Measurements from ENCODE around the gene RPL31. TPM values are rescaled to one million over a fixed set of nuclear protein-coding genes. Genes with fewer than 3 reads are reported as not detected.

RPL31 gene
- total and polyA plus RNA-seq, 2 donors (not counting 1 experiment from before 2014, with no cell fraction given) = 1,767 to 2,170 TPM

GRCh38 chr2:100993294-100993693, 8.8 kb upstream of the RPL31 start:
- H3K27ac Mint-ChIP-seq = no peak overlapping the region
- H3K4me1 Mint-ChIP-seq = peaks cover 5% of the 10 kb centered on the region
- 96% methylated on average over 9 of the region's 17 CpGs for WGBS (ENCODE audit: insufficient coverage)
- DNase-seq (no peak), ATAC-seq (ENCODE audit: low read depth) (no peak)
- CTCF ChIA-PET = interaction anchor here (1.2 kb wide), 1 partner anchor 7 kb away, joined by 3 read pairs; no protein-coding TSS in a partner anchor
- no peak overlapping the region for H2AFZ ChIP-seq (ENCODE audit: insufficient read depth, low read depth, low read length, poor library complexity, severe bottlenecking)
- peaks cover 0 to 11% of the 10 kb centered on the region in 2 donors for H3K4me1 ChIP-seq (ENCODE audit: control insufficient read depth in 2 of 2, insufficient read depth in 2 of 2, low read length in 2 of 2)
- H3K79me2 ChIP-seq (ENCODE audit: control insufficient read depth, insufficient read depth, low read length) = no peaks in the 10 kb centered on the region
- no peak for TF ChIP-seq EZH2 (IDR thresholded peaks at IDR 0.05; ENCODE audit: borderline replicate concordance, insufficient read depth, low read depth, low read length, poor library complexity, severe bottlenecking)
- TF ChIP-seq, protein P1, sequence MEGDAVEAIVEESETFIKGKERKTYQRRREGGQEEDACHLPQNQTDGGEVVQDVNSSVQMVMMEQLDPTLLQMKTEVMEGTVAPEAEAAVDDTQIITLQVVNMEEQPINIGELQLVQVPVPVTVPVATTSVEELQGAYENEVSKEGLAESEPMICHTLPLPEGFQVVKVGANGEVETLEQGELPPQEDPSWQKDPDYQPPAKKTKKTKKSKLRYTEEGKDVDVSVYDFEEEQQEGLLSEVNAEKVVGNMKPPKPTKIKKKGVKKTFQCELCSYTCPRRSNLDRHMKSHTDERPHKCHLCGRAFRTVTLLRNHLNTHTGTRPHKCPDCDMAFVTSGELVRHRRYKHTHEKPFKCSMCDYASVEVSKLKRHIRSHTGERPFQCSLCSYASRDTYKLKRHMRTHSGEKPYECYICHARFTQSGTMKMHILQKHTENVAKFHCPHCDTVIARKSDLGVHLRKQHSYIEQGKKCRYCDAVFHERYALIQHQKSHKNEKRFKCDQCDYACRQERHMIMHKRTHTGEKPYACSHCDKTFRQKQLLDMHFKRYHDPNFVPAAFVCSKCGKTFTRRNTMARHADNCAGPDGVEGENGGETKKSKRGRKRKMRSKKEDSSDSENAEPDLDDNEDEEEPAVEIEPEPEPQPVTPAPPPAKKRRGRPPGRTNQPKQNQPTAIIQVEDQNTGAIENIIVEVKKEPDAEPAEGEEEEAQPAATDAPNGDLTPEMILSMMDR (IDR thresholded peaks at IDR 0.05) = no peak
- H3K27me3 Mint-ChIP-seq = peaks cover 3% of the 10 kb centered on the region
- no peak overlapping the region for H3K4me3 ChIP-seq (ENCODE audit: control extremely low read depth in 1 of 5, extremely low read depth in 1 of 5, insufficient read depth in 1 of 5, low read depth in 2 of 5, low read length in 4 of 5)
- no peak overlapping the region for H3K4me2 ChIP-seq (replicated peaks; ENCODE audit: low read depth, low read length, poor library complexity, severe bottlenecking)
- H3K9me3 Mint-ChIP-seq (ENCODE audit: insufficient read depth) = no peaks in the 10 kb centered on the region
- H3K9me3 ChIP-seq (ENCODE audit: control extremely low read depth in 1 of 3, control insufficient read depth in 2 of 3, insufficient read depth in 1 of 3, low read length in 2 of 3) = peaks cover 0 to 8% (median 0%) of the 10 kb centered on the region in 3 donors
- no peaks in the 10 kb centered on the region for H3K27me3 ChIP-seq (replicated peaks in 1 of 4; ENCODE audit: control extremely low read depth in 1 of 4, control insufficient read depth in 3 of 4, insufficient read depth in 4 of 4, low read length in 3 of 4)
- no peak overlapping the region for H3K27ac ChIP-seq (ENCODE audit: low read length in 2 of 2)
- no peak overlapping the region for H3K9ac ChIP-seq (ENCODE audit: low read length)
- no peak overlapping the region for H3K4me3 Mint-ChIP-seq
- H4K20me1 ChIP-seq (ENCODE audit: control insufficient read depth, insufficient read depth, low read length, poor library complexity, severe bottlenecking) = no peaks in the 10 kb centered on the region
- no peaks in the 10 kb centered on the region for H3K36me3 ChIP-seq (replicated peaks in 1 of 2; ENCODE audit: control extremely low read depth in 1 of 2, control insufficient read depth in 1 of 2, extremely low read depth in 1 of 2, insufficient read depth in 2 of 2, low read length in 1 of 2)
- intact Hi-C loops (cut with micrococcal nuclease) = no loop called here
- POLR2A ChIA-PET = no interaction called here

DNA sequence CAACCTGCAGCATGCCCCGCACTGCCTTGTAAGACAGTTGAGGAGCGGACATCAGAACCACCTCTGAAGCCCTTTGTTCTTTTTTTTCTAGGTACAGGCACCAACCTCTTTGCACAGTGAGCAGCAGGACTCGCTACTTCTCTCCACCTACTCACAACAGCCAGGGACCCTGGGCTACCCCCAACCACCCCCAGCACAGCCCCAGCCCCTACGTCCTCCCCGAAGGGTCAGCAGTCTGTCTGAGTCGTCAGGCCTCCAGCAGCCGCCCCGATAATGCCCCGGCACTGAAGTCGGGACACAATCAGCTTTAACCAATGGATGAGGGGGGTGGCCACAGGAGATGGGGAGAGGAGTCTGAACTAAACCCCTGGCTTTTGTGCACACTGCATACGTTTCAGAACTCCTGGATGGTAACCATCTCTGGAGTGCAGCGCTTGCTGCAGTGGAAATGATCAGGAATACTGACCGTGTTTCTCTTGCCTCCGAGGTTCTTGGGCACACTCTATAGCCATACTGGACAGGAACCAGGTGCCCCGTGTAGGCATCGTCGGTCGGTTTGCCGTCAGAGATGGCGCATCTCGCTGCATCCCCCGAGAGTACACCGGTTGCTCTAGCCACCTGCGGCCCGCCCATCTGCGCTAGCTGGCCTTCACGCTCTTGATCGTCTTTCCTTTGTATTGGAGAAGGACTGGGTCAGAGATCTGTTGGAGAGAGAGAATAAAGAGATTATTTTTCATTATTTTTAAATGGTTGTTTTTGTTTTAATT, 6.6 kb upstream of the RPL31 start:
- H3K36me3 ChIP-seq (replicated peaks in 1 of 2; ENCODE audit: control extremely low read depth in 1 of 2, control insufficient read depth in 1 of 2, extremely low read depth in 1 of 2, insufficient read depth in 2 of 2, low read length in 1 of 2) = no peaks in the 10 kb centered on the region
- H3K9me3 ChIP-seq (ENCODE audit: control extremely low read depth in 1 of 3, control insufficient read depth in 2 of 3, insufficient read depth in 1 of 3, low read length in 2 of 3) = peaks cover 0 to 8% (median 0%) of the 10 kb centered on the region in 3 donors
- H3K79me2 ChIP-seq (ENCODE audit: control insufficient read depth, insufficient read depth, low read length) = no peaks in the 10 kb centered on the region
- TF ChIP-seq, protein P1 (IDR thresholded peaks at IDR 0.05) = no peak
- TF ChIP-seq EZH2 (IDR thresholded peaks at IDR 0.05; ENCODE audit: borderline replicate concordance, insufficient read depth, low read depth, low read length, poor library complexity, severe bottlenecking) = no peak
- Mint-ChIP-seq H3K9me3 (ENCODE audit: insufficient read depth) (no peaks in the 10 kb centered on the region), H3K4me1 (peaks cover 5% of the 10 kb centered on the region), H3K4me3 (no peak overlapping the region), H3K27me3 (peaks cover 3% of the 10 kb centered on the region), H3K27ac (no peak overlapping the region)
- no peak for DNase-seq
- H3K4me1 ChIP-seq (ENCODE audit: control insufficient read depth in 2 of 2, insufficient read depth in 2 of 2, low read length in 2 of 2) = peaks cover 0 to 11% of the 10 kb centered on the region in 2 donors
- ATAC-seq (ENCODE audit: low read depth) = no peak
- no peak overlapping the region for H3K4me3 ChIP-seq (ENCODE audit: control extremely low read depth in 1 of 5, extremely low read depth in 1 of 5, insufficient read depth in 1 of 5, low read depth in 2 of 5, low read length in 4 of 5)
- no peak overlapping the region for H2AFZ ChIP-seq (ENCODE audit: insufficient read depth, low read depth, low read length, poor library complexity, severe bottlenecking)
- ChIA-PET POLR2A (no interaction called here), CTCF (no interaction called here)
- H4K20me1 ChIP-seq (ENCODE audit: control insufficient read depth, insufficient read depth, low read length, poor library complexity, severe bottlenecking) = no peaks in the 10 kb centered on the region
- H3K27ac ChIP-seq (ENCODE audit: low read length in 2 of 2) = no peak overlapping the region
- H3K9ac ChIP-seq (ENCODE audit: low read length) = no peak overlapping the region
- 92% methylated on average over 23 of the region's 28 CpGs for WGBS (ENCODE audit: insufficient coverage)
- intact Hi-C loops (cut with micrococcal nuclease) = no loop called here
- H3K27me3 ChIP-seq (replicated peaks in 1 of 4; ENCODE audit: control extremely low read depth in 1 of 4, control insufficient read depth in 3 of 4, insufficient read depth in 4 of 4, low read length in 3 of 4) = no peaks in the 10 kb centered on the region
- no peak overlapping the region for H3K4me2 ChIP-seq (replicated peaks; ENCODE audit: low read depth, low read length, poor library complexity, severe bottlenecking)
